ENCODE measurements around the gene ADAMTSL4. TPM values are rescaled to one million over a fixed set of nuclear protein-coding genes. Genes with fewer than 3 reads are reported as not detected.

The ADAMTSL4 gene
- total and polyA plus RNA-seq, 9 of the 15 experiments (the other 6 are each of a cell fraction or from before 2014, with no cell fraction given) = 12.7 to 212 (median 35.6) TPM

GRCh38 chr1:150562446-150563339 is 13.5 kb downstream of the ADAMTSL4 start:
- peak in 1 of 4 experiments; percentile 53 for DNase-seq (ENCODE audit: extremely low read depth in 1 of 4, low spot score in 3 of 4)
- intact Hi-C loops (cut with micrococcal nuclease) = loop anchor here (5.0 kb wide), 2 partner anchors 415 to 435 kb away; no protein-coding TSS in a partner anchor
- Histone ChIP-seq H3K27me3 (ENCODE audit: control insufficient read depth in 2 of 2, insufficient read depth in 2 of 2, low read length in 2 of 2) (no peaks in the 10 kb centered on the region), H3K9me1 (ENCODE audit: control insufficient read depth, insufficient read depth, low read length) (peaks cover 6% of the 10 kb centered on the region), H2AFZ (ENCODE audit: low read depth, low read length) (0 out of 2 replicates have a peak overlapping the region, but pooled peaks have one; percentile 2), H3K9me3 (replicated peaks; ENCODE audit: control insufficient read depth, insufficient read depth, low read depth, low read length) (no peaks in the 10 kb centered on the region), H3K79me2 (ENCODE audit: control insufficient read depth, insufficient read depth, low read length) (peaks cover 29% of the 10 kb centered on the region), H3K4me3 (peak overlapping the region; percentile 26; the same call in 1 of the 2 replicates), H3K4me2 (ENCODE audit: insufficient read depth, low read length) (peak overlapping the region; percentile 78), H3K27ac (ENCODE audit: extremely low read depth, low read depth, low read length) (peak overlapping the region; percentile 81), H3K4me1 (replicated peaks in 1 of 2; ENCODE audit: control insufficient read depth in 2 of 2, insufficient read depth in 2 of 2, low read length in 2 of 2) (peaks cover 46 to 68% of the 10 kb centered on the region in 2 experiments), H3K36me3 (ENCODE audit: control insufficient read depth, insufficient read depth, low read length) (peaks cover 63% of the 10 kb centered on the region), H3K9ac (ENCODE audit: insufficient read depth in 1 of 2, low read depth in 2 of 2, low read length in 2 of 2) (peak overlapping the region; percentile 65 to 89), H4K20me1 (replicated peaks; ENCODE audit: control insufficient read depth, insufficient read depth, low read length) (peaks cover 10% of the 10 kb centered on the region; the same call in 1 of the 2 replicates)
- BruUV-seq (replicated peaks) = no TSS peak
- WGBS (ENCODE audit: insufficient coverage, low coverage, missing lambda C conversion rate) = 14% methylated on average over 4 of the region's 4 CpGs
- ChIA-PET CTCF (ENCODE audit: low intra/inter-chr PET ratio) (interaction anchor here (0.7 kb wide), 1 partner anchor 59 kb away, joined by 3 read pairs; no protein-coding TSS in a partner anchor), POLR2A (interaction anchor here (0.5 to 6.5 kb wide), 17 partner anchors 8 to 500 kb away, joined by 3 to 148 read pairs (median 3); partner anchors contain the start of genes ADAMTSL4, ECM1, ENSA and MCL1)
- FAIRE-seq = no peak
- in situ Hi-C loops (cut with MboI) = loop anchor here (10.0 kb wide), 1 partner anchor 432 kb away; no protein-coding TSS in a partner anchor
- no peak for ATAC-seq
- TF ChIP-seq MEIS2 (IDR thresholded peaks at IDR 0.05; ENCODE audit: partially characterized antibody) = no peak
- TF ChIP-seq RUNX1 (IDR thresholded peaks at IDR 0.05; ENCODE audit: low read depth) = 0 out of 2 replicates have a peak, but pooled peaks have one; percentile 40
- 0 out of 4 replicates have a peak, but pooled peaks of 1 of the 2 experiments have one; percentile 4 for TF ChIP-seq ZNF639 (CRISPR knock-in tag; conservative IDR thresholded peaks at IDR 0.05 in 1 of 2, IDR thresholded peaks at IDR 0.05 in 1 of 2)
- TF ChIP-seq ZNF121 (CRISPR knock-in tag; conservative IDR thresholded peaks at IDR 0.05) = no peak
- TF ChIP-seq ELK3 (CRISPR knock-in tag; IDR thresholded peaks at IDR 0.05) = 0 out of 2 replicates have a peak, but pooled peaks have one; percentile 48
- TF ChIP-seq ZFX (CRISPR knock-in tag; IDR thresholded peaks at IDR 0.05) = peak; percentile 29; the same call in 1 of the 2 replicates
- TF ChIP-seq, protein P1, sequence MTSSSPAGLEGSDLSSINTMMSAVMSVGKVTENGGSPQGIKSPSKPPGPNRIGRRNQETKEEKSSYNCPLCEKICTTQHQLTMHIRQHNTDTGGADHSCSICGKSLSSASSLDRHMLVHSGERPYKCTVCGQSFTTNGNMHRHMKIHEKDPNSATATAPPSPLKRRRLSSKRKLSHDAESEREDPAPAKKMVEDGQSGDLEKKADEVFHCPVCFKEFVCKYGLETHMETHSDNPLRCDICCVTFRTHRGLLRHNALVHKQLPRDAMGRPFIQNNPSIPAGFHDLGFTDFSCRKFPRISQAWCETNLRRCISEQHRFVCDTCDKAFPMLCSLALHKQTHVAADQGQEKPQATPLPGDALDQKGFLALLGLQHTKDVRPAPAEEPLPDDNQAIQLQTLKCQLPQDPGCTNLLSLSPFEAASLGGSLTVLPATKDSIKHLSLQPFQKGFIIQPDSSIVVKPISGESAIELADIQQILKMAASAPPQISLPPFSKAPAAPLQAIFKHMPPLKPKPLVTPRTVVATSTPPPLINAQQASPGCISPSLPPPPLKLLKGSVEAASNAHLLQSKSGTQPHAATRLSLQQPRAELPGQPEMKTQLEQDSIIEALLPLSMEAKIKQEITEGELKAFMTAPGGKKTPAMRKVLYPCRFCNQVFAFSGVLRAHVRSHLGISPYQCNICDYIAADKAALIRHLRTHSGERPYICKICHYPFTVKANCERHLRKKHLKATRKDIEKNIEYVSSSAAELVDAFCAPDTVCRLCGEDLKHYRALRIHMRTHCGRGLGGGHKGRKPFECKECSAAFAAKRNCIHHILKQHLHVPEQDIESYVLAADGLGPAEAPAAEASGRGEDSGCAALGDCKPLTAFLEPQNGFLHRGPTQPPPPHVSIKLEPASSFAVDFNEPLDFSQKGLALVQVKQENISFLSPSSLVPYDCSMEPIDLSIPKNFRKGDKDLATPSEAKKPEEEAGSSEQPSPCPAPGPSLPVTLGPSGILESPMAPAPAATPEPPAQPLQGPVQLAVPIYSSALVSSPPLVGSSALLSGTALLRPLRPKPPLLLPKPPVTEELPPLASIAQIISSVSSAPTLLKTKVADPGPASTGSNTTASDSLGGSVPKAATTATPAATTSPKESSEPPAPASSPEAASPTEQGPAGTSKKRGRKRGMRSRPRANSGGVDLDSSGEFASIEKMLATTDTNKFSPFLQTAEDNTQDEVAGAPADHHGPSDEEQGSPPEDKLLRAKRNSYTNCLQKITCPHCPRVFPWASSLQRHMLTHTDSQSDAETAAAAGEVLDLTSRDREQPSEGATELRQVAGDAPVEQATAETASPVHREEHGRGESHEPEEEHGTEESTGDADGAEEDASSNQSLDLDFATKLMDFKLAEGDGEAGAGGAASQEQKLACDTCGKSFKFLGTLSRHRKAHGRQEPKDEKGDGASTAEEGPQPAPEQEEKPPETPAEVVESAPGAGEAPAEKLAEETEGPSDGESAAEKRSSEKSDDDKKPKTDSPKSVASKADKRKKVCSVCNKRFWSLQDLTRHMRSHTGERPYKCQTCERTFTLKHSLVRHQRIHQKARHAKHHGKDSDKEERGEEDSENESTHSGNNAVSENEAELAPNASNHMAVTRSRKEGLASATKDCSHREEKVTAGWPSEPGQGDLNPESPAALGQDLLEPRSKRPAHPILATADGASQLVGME (CRISPR knock-in tag; IDR thresholded peaks at IDR 0.05) = peak; percentile 44; the same call in 1 of the 2 replicates
- no peak for TF ChIP-seq MXI1 (IDR thresholded peaks at IDR 0.05; ENCODE audit: low read depth, low read length)
- TF ChIP-seq PHB (CRISPR knock-in tag; IDR thresholded peaks at IDR 0.05) = 0 out of 2 replicates have a peak, but pooled peaks have one; percentile 1
- TF ChIP-seq TEAD1 (CRISPR knock-in tag; IDR thresholded peaks at IDR 0.05) = peak in 1 of 2 experiments; percentile 6; a peak in 1 of 4 replicates
- peak; percentile 65 for TF ChIP-seq ELF2 (CRISPR knock-in tag; IDR thresholded peaks at IDR 0.05)

Measured in K562 (cell line).